ENCODE measurements around the gene MAGI1.

The MAGI1 gene

DNA sequence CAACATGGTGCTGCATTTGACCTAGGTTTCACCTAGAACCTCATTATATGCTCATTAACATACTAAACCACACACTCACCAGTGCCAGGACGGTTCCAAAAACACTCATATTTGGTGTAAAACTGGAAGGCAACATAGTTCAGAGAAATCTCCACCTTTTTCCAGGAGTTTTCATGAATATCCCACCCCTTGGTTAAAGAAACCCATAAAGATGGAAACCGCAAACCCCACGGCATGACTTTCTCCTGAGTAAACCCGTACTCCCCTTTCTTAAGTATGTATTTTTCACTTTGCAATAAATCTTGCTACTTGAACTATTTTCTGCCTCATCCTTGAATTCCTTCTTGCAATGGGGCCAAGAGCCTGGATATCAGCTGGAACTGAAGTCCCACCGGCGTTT lies 379.3 kb downstream of the MAGI1 start:
- no peak for DNase-seq (ENCODE audit: low read depth)
- no peak overlapping the region for H3K4me3 ChIP-seq (ENCODE audit: low read length)
- TF ChIP-seq, protein P1, sequence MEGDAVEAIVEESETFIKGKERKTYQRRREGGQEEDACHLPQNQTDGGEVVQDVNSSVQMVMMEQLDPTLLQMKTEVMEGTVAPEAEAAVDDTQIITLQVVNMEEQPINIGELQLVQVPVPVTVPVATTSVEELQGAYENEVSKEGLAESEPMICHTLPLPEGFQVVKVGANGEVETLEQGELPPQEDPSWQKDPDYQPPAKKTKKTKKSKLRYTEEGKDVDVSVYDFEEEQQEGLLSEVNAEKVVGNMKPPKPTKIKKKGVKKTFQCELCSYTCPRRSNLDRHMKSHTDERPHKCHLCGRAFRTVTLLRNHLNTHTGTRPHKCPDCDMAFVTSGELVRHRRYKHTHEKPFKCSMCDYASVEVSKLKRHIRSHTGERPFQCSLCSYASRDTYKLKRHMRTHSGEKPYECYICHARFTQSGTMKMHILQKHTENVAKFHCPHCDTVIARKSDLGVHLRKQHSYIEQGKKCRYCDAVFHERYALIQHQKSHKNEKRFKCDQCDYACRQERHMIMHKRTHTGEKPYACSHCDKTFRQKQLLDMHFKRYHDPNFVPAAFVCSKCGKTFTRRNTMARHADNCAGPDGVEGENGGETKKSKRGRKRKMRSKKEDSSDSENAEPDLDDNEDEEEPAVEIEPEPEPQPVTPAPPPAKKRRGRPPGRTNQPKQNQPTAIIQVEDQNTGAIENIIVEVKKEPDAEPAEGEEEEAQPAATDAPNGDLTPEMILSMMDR (conservative IDR thresholded peaks at IDR 0.05; ENCODE audit: low read depth, low read length), result no peak

DNA sequence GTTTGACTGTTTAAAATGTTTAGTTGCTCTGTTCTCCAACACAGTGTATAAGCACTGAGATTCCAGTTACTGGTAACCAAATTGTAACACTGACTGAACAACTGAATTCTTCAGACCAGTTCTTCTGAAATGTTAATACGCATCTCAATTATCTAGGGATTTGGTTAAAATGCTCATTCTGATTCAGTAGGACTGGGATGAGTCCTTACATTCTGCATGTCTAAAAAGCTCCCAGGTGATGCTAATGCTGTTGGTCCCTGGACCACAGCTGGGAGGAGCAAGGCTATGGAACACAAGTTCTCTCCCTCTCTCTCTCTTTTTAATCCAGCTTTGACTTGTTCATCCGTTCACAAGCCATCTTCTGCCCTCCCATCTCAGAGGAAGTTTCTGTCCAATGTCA lies 380.3 kb downstream of the MAGI1 start:
- DNase-seq (ENCODE audit: low read depth), result no peak
- H3K4me3 ChIP-seq (ENCODE audit: low read length), result no peak overlapping the region
- TF ChIP-seq, protein P1 (conservative IDR thresholded peaks at IDR 0.05; ENCODE audit: low read depth, low read length), result no peak

DNA sequence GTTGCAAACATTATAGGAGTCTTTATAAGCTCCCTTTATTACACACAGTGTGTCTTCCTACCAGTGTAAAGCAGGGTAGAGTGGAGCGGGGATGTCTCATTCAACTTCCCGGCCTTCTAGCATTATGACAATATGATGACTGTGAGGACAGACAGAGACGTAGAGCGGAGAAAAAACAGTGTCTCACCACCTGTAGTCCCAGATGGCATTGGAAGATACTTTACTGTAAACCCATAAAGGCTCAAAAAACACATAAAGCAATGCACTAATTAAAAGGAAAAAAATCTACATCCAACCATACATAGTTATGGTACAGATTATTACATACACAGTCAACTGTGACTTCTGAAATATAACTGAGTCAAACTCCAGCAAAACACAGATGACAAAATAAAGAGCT lies 383.7 kb downstream of the MAGI1 start:
- DNase-seq (ENCODE audit: low read depth), result no peak
- no peak overlapping the region for H3K4me3 ChIP-seq (ENCODE audit: low read length)
- TF ChIP-seq, protein P1 (conservative IDR thresholded peaks at IDR 0.05; ENCODE audit: low read depth, low read length), result no peak

DNA sequence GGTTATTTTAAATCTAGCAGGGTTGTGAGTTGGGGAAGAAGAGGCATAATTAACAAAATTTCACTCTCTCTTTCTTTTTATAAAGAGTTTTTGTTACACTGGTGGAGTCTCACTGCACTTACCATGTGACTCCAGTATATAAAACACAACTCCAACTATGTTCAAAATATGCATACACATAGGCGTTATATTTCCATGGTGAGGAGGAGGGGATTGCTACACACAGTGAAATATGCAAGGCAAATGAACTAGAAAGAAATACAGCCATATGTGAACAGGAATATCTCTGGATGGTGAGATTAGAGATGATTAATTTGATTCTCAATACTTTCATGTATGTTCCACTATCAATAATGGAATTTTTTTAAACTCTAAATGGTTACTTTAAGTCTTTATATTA lies 385.0 kb downstream of the MAGI1 start:
- no peak overlapping the region for H3K4me3 ChIP-seq (ENCODE audit: low read length)
- TF ChIP-seq, protein P1 (conservative IDR thresholded peaks at IDR 0.05; ENCODE audit: low read depth, low read length), result no peak
- no peak for DNase-seq (ENCODE audit: low read depth)

DNA sequence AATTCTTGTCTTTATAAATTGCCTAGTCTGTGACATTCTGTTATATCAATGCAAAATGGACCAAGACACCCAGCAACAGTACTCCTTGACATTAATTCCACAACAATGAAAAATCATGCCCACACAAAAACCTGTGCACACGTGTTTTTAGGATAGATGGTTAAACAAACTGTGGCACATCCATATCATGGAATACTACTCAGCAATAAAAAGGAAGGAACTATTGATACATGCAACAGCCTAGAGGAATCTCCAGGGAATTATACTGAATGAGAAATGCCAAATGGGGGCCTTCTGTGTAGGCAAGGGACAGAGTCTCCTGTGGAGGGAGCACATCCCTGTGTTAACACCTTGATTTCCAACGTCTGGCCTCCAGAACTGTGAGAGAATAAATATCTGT lies 388.5 kb downstream of the MAGI1 start:
- DNase-seq (ENCODE audit: low read depth), result no peak
- TF ChIP-seq, protein P1 (conservative IDR thresholded peaks at IDR 0.05; ENCODE audit: low read depth, low read length), result no peak

DNA sequence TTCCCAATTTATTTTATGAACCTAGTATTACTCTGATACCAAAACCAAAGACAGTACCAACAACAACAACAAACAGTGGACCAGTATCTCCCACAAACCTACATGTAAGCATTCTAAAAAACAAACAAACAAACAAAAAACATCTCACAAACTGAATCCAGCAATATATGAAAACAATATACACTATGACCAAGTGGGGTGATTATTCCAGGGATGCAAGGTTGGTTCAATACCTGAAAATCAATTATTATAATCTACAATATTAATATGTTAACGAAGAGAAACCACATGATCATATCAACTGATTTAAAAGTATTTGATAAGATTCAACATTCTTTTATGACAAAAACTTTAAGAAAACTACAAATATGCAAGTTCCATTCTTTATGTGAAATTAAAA lies 391.3 kb downstream of the MAGI1 start:
- H3K4me3 ChIP-seq (ENCODE audit: low read length), result no peak overlapping the region
- no peak for DNase-seq (ENCODE audit: low read depth)
- TF ChIP-seq, protein P1 (conservative IDR thresholded peaks at IDR 0.05; ENCODE audit: low read depth, low read length), result no peak

More for the DNA sequence above, 388.5 kb downstream of the MAGI1 start:
- H3K4me3 ChIP-seq (ENCODE audit: low read length), result no peak overlapping the region

DNA sequence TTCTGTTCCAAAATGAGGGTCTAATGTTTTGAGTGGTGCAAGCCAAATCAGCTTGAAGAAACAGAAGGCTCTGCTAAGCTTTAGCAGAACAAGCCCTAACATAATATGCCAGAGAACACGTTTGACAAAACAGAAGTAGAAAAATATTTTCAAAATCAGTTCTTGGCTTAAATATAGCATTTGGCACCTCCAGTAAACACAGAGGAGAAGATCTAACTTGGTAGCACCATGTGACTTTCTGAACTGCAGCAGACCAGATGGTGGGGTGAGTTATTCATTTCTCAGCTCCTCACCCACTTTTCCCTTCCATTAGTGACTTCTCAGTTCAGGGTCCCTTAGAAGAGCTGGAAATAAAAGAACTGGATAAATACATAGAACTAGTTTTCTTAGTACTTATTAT lies 395.8 kb downstream of the MAGI1 start:
- no peak for DNase-seq (ENCODE audit: low read depth)
- no peak overlapping the region for H3K4me3 ChIP-seq (ENCODE audit: low read length)
- TF ChIP-seq, protein P1 (conservative IDR thresholded peaks at IDR 0.05; ENCODE audit: low read depth, low read length), result no peak
